IMR-90 (cell line): Measurements from ENCODE around the gene NFIA.

Experiments
- FOS ChIP-seq: fragments of 150-350 bp; IDR thresholded peaks from 2 replicates; pipeline ENCODE4 v1.6.1; 2016; ENCODE audit warnings: low read depth, low read length
- POLR2A ChIP-seq: IDR thresholded peaks from 2 replicates; pipeline ENCODE4 v1.6.1; 2012; ENCODE audit warnings: mild to moderate bottlenecking, low read depth, low read length
- RAD21 ChIP-seq: IDR thresholded peaks from 2 replicates; pipeline ENCODE4 v1.6.1; 2012; ENCODE audit warnings: low read length, improper control_type of control experiment
- TF ChIP-seq, protein P1 (sequence below): conservative IDR thresholded peaks from 2 replicates; pipeline ENCODE4 v1.5.1; 2012; ENCODE audit warnings: mild to moderate bottlenecking, low read depth, low read length, improper control_type of control experiment

DNA sequence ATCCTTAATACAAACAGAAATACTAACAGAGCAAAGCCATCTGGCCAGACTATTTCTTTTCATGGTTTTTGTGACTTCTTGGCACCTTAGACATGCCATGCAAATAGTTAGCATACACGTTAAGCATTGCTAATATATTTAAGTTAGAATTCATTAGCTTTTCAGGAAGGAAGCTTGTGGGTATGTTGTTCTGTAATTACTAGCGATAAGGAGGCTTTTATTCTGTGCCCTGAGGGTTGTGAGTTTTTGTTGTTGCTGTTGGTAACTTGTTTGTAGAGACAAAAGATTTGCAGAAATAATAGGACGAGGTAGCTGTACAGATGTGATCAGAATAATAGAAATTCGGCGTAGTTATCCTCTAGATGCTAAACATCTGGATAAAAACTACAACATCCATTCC, 337.3 kb downstream of the NFIA start:
- TF ChIP-seq, protein P1, sequence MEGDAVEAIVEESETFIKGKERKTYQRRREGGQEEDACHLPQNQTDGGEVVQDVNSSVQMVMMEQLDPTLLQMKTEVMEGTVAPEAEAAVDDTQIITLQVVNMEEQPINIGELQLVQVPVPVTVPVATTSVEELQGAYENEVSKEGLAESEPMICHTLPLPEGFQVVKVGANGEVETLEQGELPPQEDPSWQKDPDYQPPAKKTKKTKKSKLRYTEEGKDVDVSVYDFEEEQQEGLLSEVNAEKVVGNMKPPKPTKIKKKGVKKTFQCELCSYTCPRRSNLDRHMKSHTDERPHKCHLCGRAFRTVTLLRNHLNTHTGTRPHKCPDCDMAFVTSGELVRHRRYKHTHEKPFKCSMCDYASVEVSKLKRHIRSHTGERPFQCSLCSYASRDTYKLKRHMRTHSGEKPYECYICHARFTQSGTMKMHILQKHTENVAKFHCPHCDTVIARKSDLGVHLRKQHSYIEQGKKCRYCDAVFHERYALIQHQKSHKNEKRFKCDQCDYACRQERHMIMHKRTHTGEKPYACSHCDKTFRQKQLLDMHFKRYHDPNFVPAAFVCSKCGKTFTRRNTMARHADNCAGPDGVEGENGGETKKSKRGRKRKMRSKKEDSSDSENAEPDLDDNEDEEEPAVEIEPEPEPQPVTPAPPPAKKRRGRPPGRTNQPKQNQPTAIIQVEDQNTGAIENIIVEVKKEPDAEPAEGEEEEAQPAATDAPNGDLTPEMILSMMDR, result no peak
- no peak for TF ChIP-seq RAD21
- no peak for TF ChIP-seq FOS
- TF ChIP-seq POLR2A, result no peak
